HG03039 (cell line): Measurements from ENCODE around the gene CD200R1L.

Experiments used
- ATAC-seq: cut with Tn5 transposase; IDR thresholded peaks from one replicate; pipeline ENCODE4 v1.9.1; 2021; ENCODE audit warnings: mild to moderate bottlenecking, moderate library complexity; ENCODE audit not compliant: unreplicated experiment

The CD200R1L gene

GRCh38 chr3:112822064-112823055 is 24.3 kb downstream of the CD200R1L start:
- ATAC-seq, result no peak

GRCh38 chr3:112818289-112818688 is 28.4 kb downstream of the CD200R1L start:
- no peak for ATAC-seq

- ATAC-seq, result no peak
Measured at GRCh38 chr3:112817797-112818196, 28.9 kb downstream of the CD200R1L start.

GRCh38 chr3:112817271-112817670 is 29.4 kb downstream of the CD200R1L start:
- no peak for ATAC-seq

- no peak for ATAC-seq
Measured at GRCh38 chr3:112815981-112816380, 30.7 kb downstream of the CD200R1L start.

GRCh38 chr3:112814266-112814665 is 32.4 kb downstream of the CD200R1L start:
- no peak for ATAC-seq

GRCh38 chr3:112813723-112814171 is 32.9 kb downstream of the CD200R1L start:
- no peak for ATAC-seq

- no peak for ATAC-seq
Measured at GRCh38 chr3:112813016-112813415, 33.6 kb downstream of the CD200R1L start.

- ATAC-seq, result no peak
Measured at GRCh38 chr3:112811917-112812660, 34.6 kb downstream of the CD200R1L start.

- no peak for ATAC-seq
Measured at GRCh38 chr3:112811131-112811884, 35.4 kb downstream of the CD200R1L start.

GRCh38 chr3:112810561-112810960 is 36.1 kb downstream of the CD200R1L start:
- ATAC-seq, result no peak

GRCh38 chr3:112808136-112808535 is 38.5 kb downstream of the CD200R1L start:
- no peak for ATAC-seq

GRCh38 chr3:112807685-112808084 is 39.0 kb downstream of the CD200R1L start:
- no peak for ATAC-seq

- no peak for ATAC-seq
Measured at GRCh38 chr3:112806903-112807302, 39.8 kb downstream of the CD200R1L start.

- no peak for ATAC-seq
Measured at GRCh38 chr3:112805126-112805525, 41.5 kb downstream of the CD200R1L start.

- ATAC-seq, result no peak
Measured at GRCh38 chr3:112804021-112804420, 42.6 kb downstream of the CD200R1L start.

- no peak for ATAC-seq
Measured at GRCh38 chr3:112803467-112803866, 43.2 kb downstream of the CD200R1L start.

- no peak for ATAC-seq
Measured at GRCh38 chr3:112802338-112802737, 44.3 kb downstream of the CD200R1L start.

- ATAC-seq, result no peak
Measured at GRCh38 chr3:112799946-112800345, 46.7 kb downstream of the CD200R1L start.

- no peak for ATAC-seq
Measured at GRCh38 chr3:112794622-112795172, 52.0 kb downstream of the CD200R1L start.
